VCaP (cell line): ENCODE data around the gene TNFRSF8.

Experiments
- H3K27ac ChIP-seq: fragments of 450-650 bp; 2 replicates; pipeline ENCODE4 v1.5.1; 2017
- CTCF ChIP-seq: fragments of 450-650 bp; conservative IDR thresholded peaks from 2 replicates; pipeline ENCODE4 v1.5.1; 2017; ENCODE audit warnings: mild to moderate bottlenecking, moderate library complexity

Gene TNFRSF8

GRCh38 chr1:12150456-12151200 lies 87.5 kb downstream of the TNFRSF8 start:
- no peak for TF ChIP-seq CTCF
- H3K27ac ChIP-seq = no peak overlapping the region

GRCh38 chr1:12151465-12151864 lies 88.4 kb downstream of the TNFRSF8 start:
- no peak overlapping the region for H3K27ac ChIP-seq

GRCh38 chr1:12152113-12152891 lies 89.2 kb downstream of the TNFRSF8 start:
- no peak for TF ChIP-seq CTCF
- H3K27ac ChIP-seq = no peak overlapping the region

More at GRCh38 chr1:12151465-12151864, 88.4 kb downstream of the TNFRSF8 start:
- no peak for TF ChIP-seq CTCF

- H3K27ac ChIP-seq = no peak overlapping the region
- no peak for TF ChIP-seq CTCF
Measured at GRCh38 chr1:12153181-12153785, 90.2 kb downstream of the TNFRSF8 start.

GRCh38 chr1:12155328-12155727 lies 92.2 kb downstream of the TNFRSF8 start:
- TF ChIP-seq CTCF = no peak
- H3K27ac ChIP-seq = no peak overlapping the region

- peak overlapping the region; percentile 40; the same call in 1 of the 2 replicates for H3K27ac ChIP-seq
- TF ChIP-seq CTCF = no peak
Measured at GRCh38 chr1:12157366-12158231, 94.5 kb downstream of the TNFRSF8 start.
